Testis (tissue), 2 donors: Measurements from ENCODE around the gene GP1BB.

Experiments
- POLR2A ChIP-seq: fragments of 450-650 bp; IDR thresholded peaks from one replicate; pipeline ENCODE4 v1.6.1; 2017; ENCODE audit warnings: antibody characterized with exemption, mild to moderate bottlenecking, moderate library complexity
- TF ChIP-seq, protein P1 (sequence below), 3 experiments: fragments of 450-650 bp in 2 of 3; fragments of 200-600 bp in 1 of 3; sonication (generic) in 1 of 3; IDR thresholded peaks; one replicate each; pipeline ENCODE4 v1.5.1; 2016 to 2019; ENCODE audit warnings: antibody characterized with exemption in 3 of 3, mild to moderate bottlenecking in 2 of 3, moderate library complexity in 1 of 3

- TF ChIP-seq, protein P1, sequence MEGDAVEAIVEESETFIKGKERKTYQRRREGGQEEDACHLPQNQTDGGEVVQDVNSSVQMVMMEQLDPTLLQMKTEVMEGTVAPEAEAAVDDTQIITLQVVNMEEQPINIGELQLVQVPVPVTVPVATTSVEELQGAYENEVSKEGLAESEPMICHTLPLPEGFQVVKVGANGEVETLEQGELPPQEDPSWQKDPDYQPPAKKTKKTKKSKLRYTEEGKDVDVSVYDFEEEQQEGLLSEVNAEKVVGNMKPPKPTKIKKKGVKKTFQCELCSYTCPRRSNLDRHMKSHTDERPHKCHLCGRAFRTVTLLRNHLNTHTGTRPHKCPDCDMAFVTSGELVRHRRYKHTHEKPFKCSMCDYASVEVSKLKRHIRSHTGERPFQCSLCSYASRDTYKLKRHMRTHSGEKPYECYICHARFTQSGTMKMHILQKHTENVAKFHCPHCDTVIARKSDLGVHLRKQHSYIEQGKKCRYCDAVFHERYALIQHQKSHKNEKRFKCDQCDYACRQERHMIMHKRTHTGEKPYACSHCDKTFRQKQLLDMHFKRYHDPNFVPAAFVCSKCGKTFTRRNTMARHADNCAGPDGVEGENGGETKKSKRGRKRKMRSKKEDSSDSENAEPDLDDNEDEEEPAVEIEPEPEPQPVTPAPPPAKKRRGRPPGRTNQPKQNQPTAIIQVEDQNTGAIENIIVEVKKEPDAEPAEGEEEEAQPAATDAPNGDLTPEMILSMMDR (IDR thresholded peaks at IDR 0.05), result no peak
- TF ChIP-seq POLR2A, result no peak
Observed at GRCh38 chr22:19739911-19740449, 16.6 kb downstream of the GP1BB start.
